AG04450 (cell line): ENCODE data around the gene PDE10A. TPM values are rescaled to one million over a fixed set of nuclear protein-coding genes. Genes with fewer than 3 reads are reported as not detected.
"Not testable (repeated sequence)": the region's sequence is repeated elsewhere in the genome, so short reads cannot be mapped to it uniquely, and the experiment has no call there.

ENCODE experiments used
- CTCF ChIA-PET: fragments of 300-600, 350-600 bp; formaldehyde crosslinking; extraction: SDS; loops from one replicate; lab custom pipeline; 2022; ENCODE audit warnings: antibody characterized with exemption, inconsistent platforms; lab: Charles Lee
- POLR2A ChIA-PET: fragments of 350-600 bp; formaldehyde crosslinking; extraction: SDS; loops from one replicate; lab custom pipeline; 2021; ENCODE audit warnings: antibody characterized with exemption, inconsistent platforms; lab: Yijun Ruan, JAX
- DNase-seq: peaks from one replicate; pipeline ENCODE4 v3.0.0-alpha.2; 2011; ENCODE audit warnings: low read depth, low spot score
- H3K27ac ChIP-seq: one replicate; pipeline ENCODE4 v1.5.1; 2012; ENCODE audit warnings: low read depth, low read length, control low read depth
- H3K27me3 ChIP-seq: one replicate; pipeline ENCODE4 v1.6.0; 2012; ENCODE audit warnings: low read length; ENCODE audit not compliant: control insufficient read depth, insufficient read depth
- H3K4me3 ChIP-seq: 2 replicates; pipeline ENCODE4 v1.5.1; 2011; ENCODE audit warnings: mild to moderate bottlenecking, low read depth, low read length, control low read depth
- H3K9me3 ChIP-seq: 2 replicates; pipeline ENCODE4 v1.5.1; 2012; ENCODE audit warnings: low read length; ENCODE audit not compliant: control insufficient read depth, insufficient read depth
- CTCF ChIP-seq: IDR thresholded peaks from 2 replicates; pipeline ENCODE4 v1.5.1; 2011; ENCODE audit warnings: low read depth, low read length, control low read depth, inconsistent platforms
- polyA plus RNA-seq: library from polyadenylated mRNA; depleted of rRNA; stranded (reverse); fragments of >200 nt; gene quantifications from 2 replicates; pipeline ENCODE4 v1.2.3, GENCODE V29; 2011

The PDE10A gene
- polyA plus RNA-seq, 1 experiment = 7.8 TPM

GRCh38 chr6:165559632-165560031 is 103.4 kb downstream of the PDE10A start:
- no peak overlapping the region for H3K27ac ChIP-seq
- POLR2A ChIA-PET = no interaction called here
- CTCF ChIA-PET = no interaction called here

GRCh38 chr6:165558097-165558496 is 104.9 kb downstream of the PDE10A start:
- H3K27ac ChIP-seq, H3K27me3 ChIP-seq, DNase-seq, POLR2A ChIA-PET, H3K9me3 ChIP-seq, H3K4me3 ChIP-seq, CTCF ChIA-PET: not testable (repeated sequence)

More at GRCh38 chr6:165559632-165560031, 103.4 kb downstream of the PDE10A start:
- H3K4me3 ChIP-seq = no peak overlapping the region
- no peak for DNase-seq
- H3K9me3 ChIP-seq = no peaks in the 10 kb centered on the region; the same call in none of the 2 replicates
- H3K27me3 ChIP-seq = no peaks in the 10 kb centered on the region
- no peak for TF ChIP-seq CTCF

GRCh38 chr6:165557674-165558073 is 105.4 kb downstream of the PDE10A start:
- TF ChIP-seq CTCF = no peak
- H3K9me3 ChIP-seq = no peaks in the 10 kb centered on the region; the same call in none of the 2 replicates
- H3K27ac ChIP-seq = no peak overlapping the region
- no peak overlapping the region for H3K4me3 ChIP-seq
- ChIA-PET CTCF (no interaction called here), POLR2A (no interaction called here)
- no peaks in the 10 kb centered on the region for H3K27me3 ChIP-seq
- DNase-seq = no peak

DNA sequence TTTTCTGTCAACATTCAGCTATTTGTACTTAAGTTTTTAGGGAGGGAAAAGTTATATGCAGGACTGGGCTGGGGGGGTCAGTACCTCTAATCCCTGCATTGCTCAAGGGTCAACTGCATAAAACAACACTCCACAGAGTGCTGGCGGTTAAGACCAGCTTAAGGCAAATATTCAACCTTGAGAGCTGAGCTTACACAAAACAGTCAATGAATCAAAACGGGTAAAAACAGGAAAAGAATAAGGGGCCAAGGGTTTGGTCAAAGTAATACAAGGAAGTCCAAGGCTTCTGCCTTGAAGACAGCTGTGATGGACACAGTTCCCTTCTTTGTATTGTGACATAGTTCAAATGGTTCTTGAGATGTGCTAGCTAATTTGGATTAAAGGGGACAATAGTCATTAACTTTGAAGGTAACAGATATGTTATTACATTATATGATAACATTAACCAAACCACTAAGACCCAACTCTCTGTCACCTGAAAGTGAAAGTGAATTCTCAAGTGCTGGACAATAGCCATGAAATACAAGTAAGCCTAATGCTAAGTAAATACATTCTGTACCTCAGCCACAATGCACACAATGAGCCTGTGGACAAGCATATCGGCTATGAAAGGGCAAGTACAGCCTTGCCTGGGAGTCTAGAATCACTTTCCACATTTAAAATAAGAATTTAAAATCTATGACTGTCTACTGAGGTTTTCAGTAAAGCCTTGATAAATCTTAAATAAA is 106.8 kb downstream of the PDE10A start:
- H3K4me3 ChIP-seq = no peak overlapping the region
- no peak for TF ChIP-seq CTCF
- H3K27ac ChIP-seq = no peak overlapping the region
- ChIA-PET POLR2A (no interaction called here), CTCF (no interaction called here)
- H3K27me3 ChIP-seq = no peaks in the 10 kb centered on the region
- H3K9me3 ChIP-seq = no peaks in the 10 kb centered on the region; the same call in none of the 2 replicates
- DNase-seq = no peak

- H3K27ac ChIP-seq, H3K9me3 ChIP-seq, DNase-seq, H3K27me3 ChIP-seq, CTCF ChIA-PET, POLR2A ChIA-PET, H3K4me3 ChIP-seq: not testable (repeated sequence)
Measured at GRCh38 chr6:165554644-165555043, 108.4 kb downstream of the PDE10A start.

GRCh38 chr6:165552248-165552736 is 110.7 kb downstream of the PDE10A start:
- Histone ChIP-seq H3K4me3 (no peak overlapping the region), H3K27ac (no peak overlapping the region), H3K27me3 (no peaks in the 10 kb centered on the region), H3K9me3 (peaks cover 4% of the 10 kb centered on the region)
- ChIA-PET CTCF (no interaction called here), POLR2A (no interaction called here)
- TF ChIP-seq CTCF = no peak
- DNase-seq = no peak
